Medulla oblongata (tissue), 1 donor: Measurements from ENCODE around the gene MRPL41.
A peak's percentile ranks its signal among the peaks of the same experiment; 100 is the strongest.
"Not testable (repeated sequence)": the region's sequence is repeated elsewhere in the genome, so short reads cannot be mapped to it uniquely, and the experiment has no call there.

ENCODE experiments used
- DNase-seq: peaks from one replicate; pipeline ENCODE4 v3.0.0-alpha.2; 2015; ENCODE audit errors: extremely low spot score

The MRPL41 gene

GRCh38 chr9:137552022-137552768 lies 516 bp downstream of the MRPL41 start:
- no peak for DNase-seq

DNA sequence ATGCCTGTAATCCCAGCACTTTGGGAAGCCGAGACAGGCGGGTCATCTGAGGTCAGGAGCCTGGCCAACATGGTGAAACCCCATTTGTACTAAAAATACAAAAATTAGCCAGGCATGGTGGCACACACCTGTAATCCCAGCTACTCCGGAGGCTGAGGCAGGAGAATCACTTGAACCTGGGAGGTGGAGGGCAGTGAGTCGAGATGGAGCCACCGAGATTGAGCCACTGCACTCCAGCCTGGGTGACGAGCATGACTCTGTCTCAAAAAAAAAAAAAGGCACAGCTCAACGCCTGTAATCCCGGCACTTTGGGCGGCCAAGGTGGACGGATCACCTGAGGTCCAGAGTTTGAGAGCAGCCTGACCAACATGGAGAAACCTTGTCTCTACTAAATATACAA lies 2.0 kb downstream of the MRPL41 start:
- DNase-seq: not testable (repeated sequence)

DNA sequence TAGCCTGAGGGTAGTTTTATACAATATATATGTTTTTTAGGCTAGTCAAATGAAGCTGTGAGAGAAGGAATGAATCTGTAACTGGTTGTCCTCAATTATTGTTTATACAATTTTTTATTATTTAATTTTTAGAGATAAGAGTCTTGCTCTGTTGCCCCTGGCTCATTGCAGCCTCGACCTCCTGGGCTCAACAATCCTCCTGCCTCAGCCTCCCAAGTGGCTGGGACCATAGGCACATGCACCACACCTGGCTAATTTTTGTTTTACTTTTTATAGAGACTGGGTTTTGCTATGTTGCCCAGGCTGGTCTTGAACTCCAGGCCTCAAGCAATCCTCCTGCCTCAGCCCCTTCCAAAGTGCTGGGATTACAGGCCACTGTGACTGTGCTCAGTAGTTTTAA lies 2.7 kb downstream of the MRPL41 start:
- DNase-seq: no peak

DNA sequence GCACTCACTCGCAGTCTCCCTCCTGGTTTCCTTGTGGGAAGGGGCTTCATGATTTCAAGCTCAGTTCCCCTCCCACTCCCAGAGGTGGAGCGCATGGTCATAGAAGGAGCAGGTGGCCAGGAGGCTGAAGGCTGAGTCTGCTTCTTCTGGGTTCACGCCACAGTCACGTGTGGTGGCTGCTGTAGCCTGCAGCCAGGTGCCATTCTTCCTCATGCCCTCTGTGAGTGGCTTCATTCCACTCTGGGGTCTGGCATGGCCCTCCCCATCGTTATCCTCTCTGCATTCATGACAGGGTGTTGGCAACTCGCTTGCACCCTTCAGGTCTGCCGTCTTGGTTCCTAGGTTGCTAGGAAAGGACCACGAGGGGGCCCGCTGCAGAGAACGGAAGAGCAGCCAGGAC lies 3.5 kb downstream of the MRPL41 start:
- DNase-seq: no peak

DNA sequence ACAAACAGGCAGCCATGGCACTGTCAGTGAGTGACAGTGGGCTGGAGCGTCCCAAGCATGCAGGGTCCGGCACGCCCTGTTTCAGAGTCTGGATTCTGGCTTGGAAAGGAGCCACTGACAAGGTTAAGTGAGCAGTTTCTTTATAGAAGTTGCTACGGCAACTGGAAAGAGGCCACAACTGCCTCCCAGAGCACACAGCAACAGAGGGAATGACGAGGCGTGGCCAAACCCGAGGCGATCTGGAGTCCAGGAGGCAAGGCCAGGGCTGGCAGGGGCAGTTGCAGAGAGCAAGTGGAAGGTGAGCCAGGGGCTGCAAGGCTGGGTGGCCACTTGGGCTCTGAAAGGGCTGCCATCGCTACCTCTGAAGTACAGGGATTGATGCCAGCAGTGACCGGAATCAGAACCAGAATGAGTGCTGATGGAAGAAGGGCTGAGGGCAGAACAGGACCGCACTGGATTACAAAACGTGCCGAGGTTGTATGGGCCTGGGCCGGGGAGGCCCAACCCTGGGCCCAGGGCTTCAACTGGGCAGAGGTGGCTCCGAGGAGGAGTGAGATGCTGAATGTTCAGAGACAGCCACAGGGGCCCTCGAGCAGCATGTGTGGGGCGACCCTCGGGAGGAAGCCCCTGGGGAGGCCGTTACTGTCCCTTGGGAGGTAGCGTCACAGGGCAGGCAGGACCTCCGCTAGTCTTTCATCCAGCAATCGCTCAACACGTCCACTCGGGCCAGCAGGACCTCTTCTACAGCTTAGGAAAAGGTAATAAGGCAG lies 4.6 kb downstream of the MRPL41 start:
- no peak for DNase-seq

- no peak for DNase-seq
Observed at GRCh38 chr9:137558127-137558526, 6.4 kb downstream of the MRPL41 start.

GRCh38 chr9:137564134-137564533 lies 12.5 kb downstream of the MRPL41 start:
- no peak for DNase-seq

- DNase-seq: no peak
Observed at GRCh38 chr9:137564817-137565411, 13.2 kb downstream of the MRPL41 start.

DNA sequence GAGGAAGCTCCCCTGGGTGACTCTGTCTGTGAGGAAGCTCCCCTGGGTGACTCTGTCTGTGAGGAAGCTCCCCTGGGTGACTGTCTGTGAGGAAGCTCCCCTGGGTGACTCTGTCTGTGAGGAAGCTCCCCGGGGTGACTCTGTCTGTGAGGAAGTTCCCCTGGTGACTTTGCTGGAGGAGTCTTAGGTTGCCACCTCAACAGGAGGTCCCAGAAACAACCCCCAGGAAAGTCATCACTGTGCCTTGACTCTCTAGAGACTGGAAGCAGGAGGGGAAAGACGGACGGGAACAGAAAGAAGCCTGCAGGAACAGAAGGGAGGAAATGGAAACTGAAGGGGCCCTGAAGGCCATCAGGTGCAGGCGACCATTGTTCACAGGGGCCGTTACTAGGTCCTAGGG lies 16.8 kb downstream of the MRPL41 start:
- not testable (repeated sequence) for DNase-seq

GRCh38 chr9:137569609-137570203 lies 18.0 kb downstream of the MRPL41 start:
- no peak for DNase-seq

DNA sequence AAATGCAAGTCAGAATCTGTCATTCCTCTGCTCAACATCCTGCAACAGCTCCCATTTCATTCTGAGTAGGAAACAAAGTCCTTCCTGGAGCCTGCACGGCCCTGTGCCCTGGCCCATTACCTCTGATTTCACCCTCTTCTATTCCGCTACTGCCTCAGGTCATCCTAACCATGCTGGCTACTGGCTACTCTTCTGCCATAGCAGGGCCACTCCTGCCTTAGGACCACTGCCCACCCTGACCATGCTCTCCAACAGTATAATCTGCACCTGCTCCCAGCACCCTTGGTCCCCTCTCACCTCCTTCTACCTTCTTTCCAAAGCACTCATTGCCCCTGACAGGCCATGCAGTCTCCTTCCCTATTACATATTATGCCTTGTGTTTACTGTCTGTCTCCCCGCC lies 18.9 kb downstream of the MRPL41 start:
- no peak for DNase-seq

DNA sequence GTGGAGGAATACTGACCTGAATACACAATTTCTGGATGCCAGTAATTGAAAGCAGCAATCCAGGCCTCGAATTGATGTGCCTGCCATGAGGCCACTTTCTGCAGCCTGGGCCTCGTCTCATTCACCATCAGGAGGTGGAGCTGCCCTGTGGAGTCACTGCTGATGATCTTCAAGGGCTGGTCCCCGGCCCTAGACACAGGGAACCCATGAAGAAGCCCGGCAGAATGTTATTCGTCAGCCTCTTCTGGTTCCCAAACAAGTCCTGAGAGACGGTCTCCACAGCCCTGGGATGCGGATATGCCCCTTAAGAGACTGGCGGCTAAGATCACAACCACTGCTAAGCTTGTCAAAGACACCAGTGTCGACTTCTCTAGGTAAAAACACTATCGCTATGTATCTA lies 22.5 kb downstream of the MRPL41 start:
- no peak for DNase-seq

DNA sequence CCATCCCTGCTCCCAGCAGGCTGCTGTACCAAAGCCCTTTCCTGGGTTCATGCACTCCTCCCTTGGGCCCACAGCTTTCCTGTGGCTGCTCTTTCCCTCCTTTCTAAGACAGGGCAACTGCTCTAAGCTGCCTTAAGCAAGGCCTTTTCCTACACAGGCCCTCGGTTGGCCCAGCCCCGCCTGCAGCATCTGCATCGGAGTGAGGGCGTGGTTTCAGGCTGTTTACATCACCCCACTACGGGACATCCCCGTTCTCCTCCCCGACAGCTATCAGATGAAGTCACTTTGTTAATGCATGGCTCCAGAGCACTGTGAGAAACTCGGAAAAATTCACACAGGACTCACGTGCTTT lies 23.7 kb downstream of the MRPL41 start:
- peak; percentile 30 for DNase-seq

DNA sequence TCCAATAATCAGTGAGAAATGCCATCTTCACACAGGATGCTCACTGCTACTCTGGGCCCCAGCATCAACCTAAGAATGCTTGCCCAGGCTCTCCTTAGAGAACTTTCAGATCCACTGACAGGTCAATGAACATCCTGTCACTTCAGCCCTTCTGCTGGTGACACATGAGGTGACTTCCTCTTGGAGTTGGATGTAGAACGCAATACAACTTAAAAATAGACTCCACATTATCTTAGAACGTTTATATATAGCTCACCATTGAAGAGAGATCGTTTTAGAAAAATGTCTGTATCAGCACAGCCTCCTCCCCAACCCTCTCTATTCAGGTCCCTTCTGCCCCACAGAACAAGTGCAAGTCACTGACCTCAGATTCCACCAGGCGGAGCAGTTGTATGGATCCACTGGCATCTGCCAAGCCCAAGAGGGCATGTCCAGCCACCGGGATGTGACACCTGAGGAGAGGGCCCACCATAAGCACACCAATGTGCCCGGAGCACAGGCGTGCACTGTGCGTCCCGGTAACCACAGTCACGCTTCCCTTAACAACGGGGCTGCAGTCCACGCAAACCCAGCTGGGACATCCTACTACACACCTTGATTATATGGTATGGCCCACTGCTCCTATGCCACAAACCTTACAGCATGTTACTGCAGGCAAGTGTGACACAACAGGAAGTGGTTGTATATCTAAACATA lies 24.2 kb downstream of the MRPL41 start:
- no peak for DNase-seq

- DNase-seq: peak; percentile 95
Observed at GRCh38 chr9:137578518-137579258, 27.0 kb downstream of the MRPL41 start, which contains the start of gene DPH7. Gene DPH7, minus strand, starts transcription at chr9:137578925. Its CDS starts 148 bp downstream, at chr9:137578777.

GRCh38 chr9:137579259-137579604 lies 27.6 kb downstream of the MRPL41 start:
- no peak for DNase-seq

DNA sequence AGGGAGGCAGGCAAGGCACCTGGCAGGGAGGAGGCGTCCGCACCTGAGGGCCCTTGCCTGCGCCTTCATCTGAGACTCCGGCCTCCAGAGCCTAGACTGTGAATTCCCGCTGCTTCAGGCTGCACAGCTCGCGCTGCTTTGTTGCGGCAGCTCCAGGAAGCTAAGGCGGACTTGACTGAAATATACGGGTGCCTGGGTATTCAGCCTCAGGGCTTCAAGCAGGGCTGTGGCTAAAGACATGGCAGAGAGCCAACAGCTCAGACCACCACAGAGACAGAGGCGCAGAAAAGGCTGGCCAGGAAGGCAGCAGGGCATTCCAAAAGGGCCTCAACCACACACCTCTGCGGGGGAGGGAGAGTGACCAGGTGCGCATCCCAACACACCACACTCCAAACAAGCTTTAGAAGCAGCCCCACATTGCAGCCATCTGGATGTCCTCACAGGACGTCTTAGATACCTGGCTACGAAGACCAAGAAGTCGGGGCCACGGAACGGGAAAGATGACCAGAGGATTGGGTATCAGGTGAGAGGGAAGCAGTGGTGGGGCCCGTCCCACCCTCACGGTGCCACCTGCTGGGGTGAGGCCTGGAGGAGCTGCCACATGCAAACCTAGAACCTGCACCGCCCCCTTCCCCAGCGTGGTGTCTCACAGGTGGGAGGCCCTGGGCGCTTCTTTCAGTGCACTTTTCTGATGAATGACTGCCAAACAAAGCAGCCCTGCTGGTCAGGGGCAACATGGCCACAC lies 28.7 kb downstream of the MRPL41 start:
- DNase-seq: no peak

- no peak for DNase-seq
Observed at GRCh38 chr9:137580954-137581322, 29.3 kb downstream of the MRPL41 start.

- DNase-seq: no peak
Observed at GRCh38 chr9:137581361-137582285, 29.9 kb downstream of the MRPL41 start.
